GM18505 (cell line): ENCODE results near the gene OBSCN.

Experiments
- ATAC-seq: cut with Tn5 transposase; IDR thresholded peaks from one replicate; pipeline ENCODE4 v1.9.1; 2021; ENCODE audit not compliant: unreplicated experiment
- POLR2A ChIP-seq: IDR thresholded peaks from 4 replicates; pipeline ENCODE4 v1.6.1; 2011; ENCODE audit warnings: borderline replicate concordance; ENCODE audit not compliant: insufficient read depth, insufficient read length; ENCODE audit errors: extremely low read depth

Gene OBSCN

DNA sequence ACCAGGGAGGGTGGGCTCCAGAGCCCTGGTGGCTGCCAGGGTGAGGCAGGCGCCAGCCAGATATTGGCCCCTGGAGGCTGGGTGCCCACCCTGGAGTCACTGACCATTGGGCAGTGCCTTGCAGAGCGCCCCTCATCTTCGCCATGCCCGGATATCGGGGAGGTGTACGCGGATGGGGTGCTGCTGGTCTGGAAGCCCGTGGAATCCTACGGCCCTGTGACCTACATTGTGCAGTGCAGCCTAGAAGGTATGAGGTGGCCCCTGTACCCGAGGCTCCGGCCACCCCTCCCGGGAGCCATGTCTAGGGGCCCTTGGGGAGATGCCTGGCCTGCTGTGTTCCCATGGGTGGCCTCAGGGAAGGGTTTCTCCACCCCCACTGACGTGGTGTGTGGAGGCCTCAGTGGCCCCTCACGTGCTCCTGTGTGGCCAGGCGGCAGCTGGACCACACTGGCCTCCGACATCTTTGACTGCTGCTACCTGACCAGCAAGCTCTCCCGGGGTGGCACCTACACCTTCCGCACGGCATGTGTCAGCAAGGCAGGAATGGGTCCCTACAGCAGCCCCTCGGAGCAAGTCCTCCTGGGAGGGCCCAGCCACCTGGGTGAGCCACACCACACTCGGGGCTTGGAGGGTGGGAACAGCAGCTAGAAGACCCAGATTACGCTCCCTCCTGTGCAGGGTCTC lies 167.9 kb downstream of the OBSCN start:
- ATAC-seq: no peak
- TF ChIP-seq POLR2A: no peak

DNA sequence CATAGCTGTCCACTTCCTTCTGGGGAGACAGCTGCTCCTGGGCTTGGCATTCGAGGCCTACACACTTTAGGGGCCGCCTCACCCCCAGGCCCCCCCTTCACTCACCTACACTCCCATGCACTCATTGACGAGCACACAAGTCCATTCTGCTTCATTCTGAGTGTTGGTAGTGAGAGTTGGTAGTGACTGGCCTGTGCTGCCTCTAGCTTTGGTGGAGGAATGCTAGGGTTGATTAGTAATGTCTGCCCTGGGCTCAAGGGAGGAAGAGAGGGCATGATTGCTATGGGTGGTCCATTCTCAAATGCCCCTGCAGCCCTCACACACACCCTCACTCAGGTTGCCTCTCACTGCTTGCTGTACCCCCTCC lies 168.4 kb downstream of the OBSCN start:
- no peak for ATAC-seq

DNA sequence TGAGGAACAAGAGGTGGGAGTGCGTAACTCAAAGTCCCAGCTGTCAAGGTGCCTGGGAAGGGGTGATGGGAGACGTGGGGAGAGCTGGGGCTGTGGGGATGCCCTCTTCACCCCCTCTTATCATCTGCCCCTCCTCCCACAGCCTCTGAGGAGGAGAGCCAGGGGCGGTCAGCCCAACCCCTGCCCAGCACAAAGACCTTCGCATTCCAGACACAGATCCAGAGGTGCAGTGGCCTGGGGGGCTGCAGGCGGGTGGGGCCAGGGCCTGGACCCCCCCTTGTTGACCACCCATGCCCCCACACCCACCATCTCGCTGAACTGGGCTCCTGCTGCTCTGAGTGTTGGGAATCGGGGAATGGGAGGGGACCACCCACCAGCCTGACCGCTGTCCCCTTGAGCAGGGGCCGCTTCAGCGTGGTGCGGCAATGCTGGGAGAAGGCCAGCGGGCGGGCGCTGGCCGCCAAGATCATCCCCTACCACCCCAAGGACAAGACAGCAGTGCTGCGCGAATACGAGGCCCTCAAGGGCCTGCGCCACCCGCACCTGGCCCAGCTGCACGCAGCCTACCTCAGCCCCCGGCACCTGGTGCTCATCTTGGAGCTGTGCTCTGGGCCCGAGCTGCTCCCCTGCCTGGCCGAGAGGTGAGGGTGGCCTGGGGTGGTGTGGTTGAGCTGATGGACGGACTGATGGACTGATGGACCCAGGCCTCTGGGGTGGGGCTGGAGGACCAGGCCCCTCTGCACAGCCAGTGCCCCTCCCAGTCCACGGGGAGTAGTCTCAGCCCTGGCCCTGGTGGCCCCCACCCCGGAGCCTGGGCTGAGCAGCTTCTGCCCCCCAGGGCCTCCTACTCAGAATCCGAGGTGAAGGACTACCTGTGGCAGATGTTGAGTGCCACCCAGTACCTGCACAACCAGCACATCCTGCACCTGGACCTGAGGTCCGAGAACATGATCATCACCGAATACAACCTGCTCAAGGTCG lies 169.1 kb downstream of the OBSCN start:
- no peak for ATAC-seq

More for the DNA sequence above, 168.4 kb downstream of the OBSCN start:
- TF ChIP-seq POLR2A: no peak

DNA sequence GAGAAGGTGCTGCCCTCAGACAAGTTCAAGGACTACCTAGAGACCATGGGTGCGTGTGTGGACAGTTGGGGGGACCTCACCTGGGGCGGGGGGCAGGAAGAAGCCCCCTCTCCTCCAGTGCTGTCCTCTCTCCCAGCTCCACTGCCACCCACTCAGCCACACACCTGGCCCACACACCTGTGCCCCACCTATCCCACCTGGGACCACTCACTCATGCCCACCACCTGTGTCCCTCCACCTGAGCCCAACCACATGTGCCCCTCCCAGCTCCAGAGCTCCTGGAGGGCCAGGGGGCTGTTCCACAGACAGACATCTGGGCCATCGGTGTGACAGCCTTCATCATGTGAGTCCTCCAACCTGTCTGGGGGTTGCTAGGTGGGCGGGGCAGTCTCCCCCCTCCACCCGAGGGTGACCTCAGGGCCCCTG lies 169.8 kb downstream of the OBSCN start:
- no peak for TF ChIP-seq POLR2A
- no peak for ATAC-seq

More for the DNA sequence above, 169.1 kb downstream of the OBSCN start:
- no peak for TF ChIP-seq POLR2A

DNA sequence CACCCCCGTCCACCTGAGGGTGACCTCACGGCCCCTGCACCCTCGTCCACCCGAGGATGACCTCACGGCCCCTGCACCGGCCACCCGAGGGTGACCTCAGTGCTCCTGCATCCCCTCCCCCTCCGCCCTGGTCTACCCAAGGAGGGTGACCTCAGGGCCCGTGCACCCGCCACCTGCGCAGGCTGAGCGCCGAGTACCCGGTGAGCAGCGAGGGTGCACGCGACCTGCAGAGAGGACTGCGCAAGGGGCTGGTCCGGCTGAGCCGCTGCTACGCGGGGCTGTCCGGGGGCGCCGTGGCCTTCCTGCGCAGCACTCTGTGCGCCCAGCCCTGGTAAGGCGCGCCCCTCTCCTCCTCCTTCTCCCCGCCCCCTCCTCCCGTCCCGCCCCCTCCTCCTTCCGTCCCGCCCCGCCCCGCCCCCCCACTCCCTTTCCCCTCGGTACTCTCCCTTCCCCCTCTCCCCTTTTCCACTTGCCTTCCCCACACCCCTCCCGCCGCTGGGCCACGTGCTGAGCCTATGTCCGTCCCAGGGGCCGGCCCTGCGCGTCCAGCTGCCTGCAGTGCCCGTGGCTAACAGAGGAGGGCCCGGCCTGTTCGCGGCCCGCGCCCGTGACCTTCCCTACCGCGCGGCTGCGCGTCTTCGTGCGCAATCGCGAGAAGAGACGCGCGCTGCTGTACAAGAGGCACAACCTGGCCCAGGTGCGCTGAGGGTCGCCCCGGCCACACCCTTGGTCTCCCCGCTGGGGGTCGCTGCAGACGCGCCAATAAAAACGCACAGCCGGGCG lies 170.4 kb downstream of the OBSCN start:
- no peak for TF ChIP-seq POLR2A
- no peak for ATAC-seq

DNA sequence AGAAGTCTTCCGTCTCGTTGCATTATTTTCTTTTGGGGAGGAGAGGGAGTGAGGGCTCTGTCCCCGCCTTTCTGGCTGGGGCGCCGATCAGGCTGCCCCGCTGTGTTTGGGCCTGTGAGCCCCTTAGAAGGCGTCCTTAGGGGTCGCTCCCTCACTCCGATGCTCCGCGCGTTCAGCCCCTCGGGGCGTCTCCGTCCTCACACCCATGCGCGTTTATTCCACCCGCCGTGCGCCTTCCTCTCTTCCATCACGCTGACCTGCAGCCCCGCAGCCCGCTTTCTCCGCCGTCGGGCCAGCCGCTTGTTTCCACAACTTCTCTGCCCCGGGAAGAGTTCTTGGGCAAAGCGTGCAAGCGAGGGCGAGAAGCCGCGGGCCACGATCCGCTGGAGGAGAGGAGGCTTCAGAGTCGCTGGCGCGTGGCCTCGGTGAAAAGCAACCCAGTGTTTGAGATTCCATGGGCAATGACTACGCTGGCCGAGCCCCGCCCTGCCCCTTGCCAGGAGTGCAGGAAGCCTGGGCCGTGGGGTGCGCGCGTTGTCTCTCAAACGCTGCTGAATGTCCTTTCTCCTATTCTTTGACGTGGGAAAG lies 171.1 kb downstream of the OBSCN start:
- no peak for TF ChIP-seq POLR2A
- ATAC-seq: no peak

DNA sequence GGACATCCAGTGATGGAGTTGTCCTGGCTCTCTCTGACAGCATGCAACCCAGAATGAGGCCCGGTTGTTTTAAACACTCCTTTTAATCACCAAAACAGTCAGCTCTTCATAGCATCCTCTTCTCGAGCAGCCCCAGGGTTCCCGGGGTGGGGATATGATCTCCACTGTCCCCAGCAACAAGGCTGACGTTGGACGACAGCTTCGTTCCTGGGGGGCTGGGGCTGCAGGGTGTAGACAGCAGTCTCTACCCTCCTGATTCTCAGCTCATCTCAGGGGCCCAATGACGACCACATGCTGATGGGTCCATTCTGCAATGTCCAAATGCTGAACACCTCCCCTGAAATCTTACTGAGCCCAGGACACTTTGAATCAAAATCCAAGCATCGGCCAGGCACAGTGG lies 171.8 kb downstream of the OBSCN start:
- TF ChIP-seq POLR2A: no peak
- no peak for ATAC-seq

DNA sequence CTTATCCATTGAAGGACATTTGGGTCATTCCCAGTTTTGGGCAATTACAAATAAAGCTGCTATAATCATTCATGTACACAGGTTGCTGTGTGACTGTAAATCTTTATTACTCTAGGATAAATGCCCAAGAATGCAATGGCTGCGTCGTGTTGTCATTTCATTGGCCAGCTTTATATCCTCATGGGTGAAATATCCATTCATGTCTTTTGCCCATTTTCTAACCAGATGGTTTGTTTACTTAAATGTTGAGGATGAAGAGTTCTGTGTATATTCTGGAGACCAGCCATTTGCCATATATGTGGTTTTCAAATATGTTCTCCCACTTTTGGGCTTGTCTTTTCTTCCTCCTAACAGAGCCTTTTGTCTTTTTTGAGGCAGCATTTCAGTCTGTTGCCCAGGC lies 173.5 kb downstream of the OBSCN start:
- no peak for ATAC-seq

DNA sequence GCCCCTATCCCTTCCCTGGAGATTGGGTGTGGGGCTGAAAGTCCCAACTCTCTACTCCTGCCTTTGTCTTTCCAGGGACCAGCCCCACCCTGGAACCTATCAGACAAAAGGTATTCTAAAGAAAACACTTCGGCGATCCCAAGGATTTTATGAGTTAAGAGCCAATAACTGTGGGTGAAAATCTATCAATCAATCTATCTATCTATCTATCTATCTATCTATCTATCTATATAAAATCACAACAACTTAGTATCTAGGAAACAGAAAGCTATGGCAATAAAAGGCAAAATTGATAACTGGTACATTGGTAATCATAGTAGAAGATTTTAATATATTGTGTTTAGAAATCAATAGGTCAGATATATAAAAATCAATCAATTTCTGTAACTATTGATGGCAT lies 175.9 kb downstream of the OBSCN start:
- no peak for TF ChIP-seq POLR2A
- no peak for ATAC-seq

More for the DNA sequence above, 173.5 kb downstream of the OBSCN start:
- TF ChIP-seq POLR2A: no peak

DNA sequence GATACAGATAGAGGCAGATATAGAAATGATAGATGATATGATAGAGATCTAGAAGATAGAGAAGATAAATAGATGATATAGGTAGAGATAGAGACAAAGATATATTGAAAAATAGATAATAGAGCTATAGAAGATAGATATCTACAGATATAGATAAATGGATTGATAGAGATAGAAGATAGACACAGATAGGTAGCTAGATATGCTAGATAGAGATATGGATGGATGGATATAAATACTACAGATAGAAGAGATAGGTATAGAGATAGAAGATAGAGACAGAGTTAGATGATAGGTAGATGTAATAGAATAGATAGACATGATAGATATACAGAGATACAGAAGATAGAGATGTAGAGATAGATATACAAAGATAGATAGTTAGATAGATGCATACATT lies 177.4 kb downstream of the OBSCN start:
- no peak for ATAC-seq
- no peak for TF ChIP-seq POLR2A

DNA sequence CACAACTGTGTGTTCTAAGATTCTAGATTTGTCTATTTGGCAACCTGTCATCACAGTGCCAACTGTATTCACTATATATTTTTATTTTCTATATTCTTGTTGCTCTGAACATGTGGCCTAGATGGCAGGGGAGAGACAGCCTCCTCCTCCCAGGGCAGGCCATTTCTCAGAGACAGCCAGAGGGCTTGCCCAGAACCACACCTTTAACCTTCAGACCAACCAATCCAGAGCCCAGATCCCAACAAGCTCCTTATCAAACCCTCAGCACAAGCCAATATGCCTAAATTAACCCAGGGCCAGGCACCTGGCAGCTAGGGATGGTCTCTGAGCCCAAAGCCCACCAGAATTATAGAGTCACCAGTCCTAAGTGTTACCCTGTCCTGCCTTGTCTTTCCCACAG lies 179.5 kb downstream of the OBSCN start:
- TF ChIP-seq POLR2A: no peak
- ATAC-seq: no peak

DNA sequence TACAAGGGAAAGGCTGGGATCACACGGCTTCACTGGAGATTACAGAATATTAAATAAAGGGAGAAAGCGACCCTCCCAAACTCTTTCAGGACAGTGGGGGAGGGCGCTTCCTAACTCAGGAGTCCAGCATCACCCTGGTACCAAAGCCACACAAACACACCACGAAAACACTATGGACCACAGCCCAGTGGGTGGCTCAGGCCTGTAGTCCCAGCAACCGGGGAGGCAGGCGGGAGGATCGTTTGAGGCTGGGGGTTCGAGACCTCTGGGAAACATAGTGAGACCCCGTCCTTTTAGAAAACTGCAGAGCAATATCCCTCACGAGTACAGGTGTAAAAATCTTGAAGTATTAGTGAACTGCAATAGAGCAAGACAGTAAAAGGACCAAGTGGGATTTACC lies 182.8 kb downstream of the OBSCN start:
- TF ChIP-seq POLR2A: no peak
- no peak for ATAC-seq

DNA sequence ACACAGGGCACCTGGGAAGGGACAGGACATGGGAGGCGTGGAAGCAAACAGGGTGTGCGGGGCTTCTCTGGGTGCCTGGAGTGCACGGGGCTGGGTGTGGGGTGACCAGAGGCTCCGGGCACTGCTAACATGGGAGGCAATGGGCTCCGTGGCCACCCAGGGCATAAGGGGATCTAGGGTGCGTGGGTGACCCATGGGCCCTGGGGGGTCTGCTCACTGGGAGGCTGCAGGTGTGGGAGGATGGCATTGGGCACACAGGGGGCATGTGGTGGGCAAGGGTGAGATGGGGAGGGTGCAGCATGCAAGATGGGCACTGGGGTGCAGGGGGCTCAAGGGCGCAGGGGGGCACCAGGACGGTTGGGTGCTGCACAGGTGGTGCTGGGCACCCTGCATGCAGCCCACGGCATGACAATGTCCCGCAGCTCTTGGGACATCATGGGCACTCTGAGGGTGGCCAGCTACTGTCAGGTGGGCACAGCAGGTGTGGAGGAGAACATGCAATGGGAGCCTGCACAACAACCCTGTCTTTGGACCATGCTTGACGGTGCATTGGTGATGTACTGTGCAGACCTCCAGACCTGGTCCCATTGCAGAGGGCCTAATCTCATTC lies 183.7 kb downstream of the OBSCN start:
- no peak for TF ChIP-seq POLR2A
- ATAC-seq: no peak
